SK-N-SH (cell line): ENCODE measurements around the gene CMBL. TPM values are rescaled to one million over a fixed set of nuclear protein-coding genes. Genes with fewer than 3 reads are reported as not detected.

Source experiments
- CTCF ChIA-PET: fragments of 300-600, 350-600 bp; formaldehyde crosslinking; extraction: SDS; loops from one replicate; lab custom pipeline; 2021; lab: Yijun Ruan, JAX
- POLR2A ChIA-PET: fragments of 350-600 bp; sonication (Branson Sonifier 250); formaldehyde crosslinking; extraction: SDS; loops from one replicate; lab custom pipeline; 2020; ENCODE audit warnings: antibody characterized with exemption, inconsistent platforms; lab: Yijun Ruan, JAX
- DNase-seq: peaks from one replicate; pipeline ENCODE4 v3.0.0; 2012
- H2AFZ ChIP-seq: fragments of 200-600 bp; sonication (generic); 2 replicates; pipeline ENCODE4 v1.8.1; 2016; ENCODE audit warnings: antibody characterized with exemption, mild to moderate bottlenecking, low read depth
- H3F3A ChIP-seq: fragments of 200-600 bp; sonication (generic); replicated peaks from 2 replicates; pipeline ENCODE3; 2016; ENCODE audit warnings: antibody characterized with exemption, mild to moderate bottlenecking; ENCODE audit not compliant: insufficient read depth
- H3K27ac ChIP-seq, 2 experiments: fragments of 200-500 bp in 1 of 2; fragments of 200-600 bp in 1 of 2; sonication (Bioruptor generic) in 1 of 2; sonication (generic), shearing (Covaris generic) in 1 of 2; 2 replicates each; pipeline versions ENCODE4 v1.5.1 to v1.6.1; 2014 to 2016; ENCODE audit warnings: low read depth in 2 of 2, inconsistent platforms in 1 of 2, low read length in 1 of 2, mild to moderate bottlenecking in 1 of 2, mixed read lengths in 1 of 2
- H3K27me3 ChIP-seq: fragments of 200-600 bp; sonication (generic), shearing (Covaris generic); 2 replicates; pipeline ENCODE4 v1.6.1; 2016; ENCODE audit warnings: mixed run types; ENCODE audit not compliant: insufficient read depth
- H3K36me3 ChIP-seq, 2 experiments: fragments of 200-500 bp in 1 of 2; fragments of 200-600 bp in 1 of 2; sonication (Bioruptor generic) in 1 of 2; sonication (generic) in 1 of 2; replicated peaks in 1 of 2; 2 replicates each; pipeline versions ENCODE3 to v1.5.1; 2014 to 2016; ENCODE audit warnings: low read length in 1 of 2, mild to moderate bottlenecking in 1 of 2; ENCODE audit not compliant: insufficient read depth in 2 of 2, control insufficient read depth in 1 of 2
- H3K4me1 ChIP-seq, 2 experiments: fragments of 200-500 bp in 1 of 2; fragments of 200-600 bp in 1 of 2; sonication (Bioruptor generic) in 1 of 2; sonication (generic), shearing (Covaris generic) in 1 of 2; 2 replicates each; pipeline versions ENCODE4 v1.5.1 to v1.6.1; 2014 to 2016; ENCODE audit warnings: low read depth in 1 of 2, low read length in 1 of 2, mixed run types in 1 of 2; ENCODE audit not compliant: insufficient read depth in 2 of 2, control insufficient read depth in 1 of 2
- H3K4me2 ChIP-seq: fragments of 200-600 bp; sonication (generic), shearing (Covaris generic); 2 replicates; pipeline ENCODE4 v1.6.1; 2017; ENCODE audit warnings: mixed run types
- H3K4me3 ChIP-seq, 2 experiments: fragments of 200-500 bp in 1 of 2; fragments of 200-600 bp in 1 of 2; sonication (Bioruptor generic) in 1 of 2; sonication (generic), shearing (Covaris generic) in 1 of 2; 2 replicates each; pipeline versions ENCODE4 v1.5.1 to v1.8.1; 2014 to 2016; ENCODE audit warnings: low read depth in 2 of 2, inconsistent platforms in 1 of 2, low read length in 1 of 2, mild to moderate bottlenecking in 1 of 2, mixed read lengths in 1 of 2, moderate library complexity in 1 of 2
- H3K79me2 ChIP-seq: fragments of 200-600 bp; sonication (generic); 2 replicates; pipeline ENCODE4 v1.8.1; 2017; ENCODE audit warnings: mild to moderate bottlenecking; ENCODE audit not compliant: insufficient read depth
- H3K9ac ChIP-seq: fragments of 200-600 bp; sonication (generic); 2 replicates; pipeline ENCODE4 v1.6.1; 2017; ENCODE audit warnings: mixed run types
- H3K9me2 ChIP-seq: fragments of 200-600 bp; sonication (generic); 2 replicates; pipeline ENCODE4 v1.6.1; 2017; ENCODE audit warnings: mixed run types
- H3K9me3 ChIP-seq: fragments of 200-600 bp; sonication (generic); 2 replicates; pipeline ENCODE4 v1.6.1; 2017; ENCODE audit warnings: mixed run types, mild to moderate bottlenecking, moderate library complexity
- H4K20me1 ChIP-seq: fragments of 200-600 bp; sonication (generic); 2 replicates; pipeline ENCODE4 v1.6.1; 2017; ENCODE audit warnings: mild to moderate bottlenecking, mixed run types; ENCODE audit not compliant: insufficient read depth
- FOSL2 ChIP-seq: IDR thresholded peaks from 2 replicates; pipeline ENCODE4 v1.4.0; 2012; ENCODE audit warnings: low read depth, mild to moderate bottlenecking, moderate library complexity, borderline replicate concordance
- FOXM1 ChIP-seq: IDR thresholded peaks from 2 replicates; pipeline ENCODE4 v1.4.0; 2012; ENCODE audit warnings: low read depth, mild to moderate bottlenecking
- MXI1 ChIP-seq: IDR thresholded peaks from 2 replicates; pipeline ENCODE4 v1.6.1; 2012; ENCODE audit warnings: mild to moderate bottlenecking, low read depth, low read length, improper control_type of control experiment
- NFIC ChIP-seq: IDR thresholded peaks from 2 replicates; pipeline ENCODE4 v1.4.0; 2012; ENCODE audit warnings: borderline replicate concordance
- NRF1 ChIP-seq: IDR thresholded peaks from 2 replicates; pipeline ENCODE4 v1.6.1; 2012; ENCODE audit warnings: low read depth, mild to moderate bottlenecking, low read length
- PBX3 ChIP-seq: IDR thresholded peaks from 2 replicates; pipeline ENCODE4; 2012
- RAD21 ChIP-seq: IDR thresholded peaks from 2 replicates; pipeline ENCODE4 v1.6.1; 2012; ENCODE audit warnings: mild to moderate bottlenecking, low read length
- RCOR1 ChIP-seq: fragments of 150-350 bp; IDR thresholded peaks from 2 replicates; pipeline ENCODE4 v1.6.1; 2017; ENCODE audit warnings: antibody characterized with exemption, low read length
- RFX5 ChIP-seq: IDR thresholded peaks from 2 replicates; pipeline ENCODE4 v1.6.1; 2012; ENCODE audit warnings: mild to moderate bottlenecking, improper control_type of control experiment, low read length
- RXRA ChIP-seq: IDR thresholded peaks from 2 replicates; pipeline ENCODE4 v1.4.0; 2012; ENCODE audit warnings: low read depth, mild to moderate bottlenecking, borderline replicate concordance
- SMC3 ChIP-seq: IDR thresholded peaks from 2 replicates; pipeline ENCODE4 v1.6.1; 2012; ENCODE audit warnings: low read depth, low read length, improper control_type of control experiment
- TCF12 ChIP-seq: IDR thresholded peaks from 2 replicates; pipeline ENCODE4 v1.4.0; 2012
- TEAD4 ChIP-seq: IDR thresholded peaks from 2 replicates; pipeline ENCODE4 v1.4.0; 2012; ENCODE audit warnings: mild to moderate bottlenecking, borderline replicate concordance; ENCODE audit not compliant: insufficient read depth
- USF1 ChIP-seq: IDR thresholded peaks from 2 replicates; pipeline ENCODE4 v1.4.0; 2012; ENCODE audit warnings: low read depth, borderline replicate concordance
- YY1 ChIP-seq: IDR thresholded peaks from 2 replicates; pipeline ENCODE4 v1.4.0; 2012; ENCODE audit warnings: low read depth, mild to moderate bottlenecking
- WGBS: methylation state at CpG from one replicate; pipeline ENCODE4 v1.1.6; 2017; ENCODE audit warnings: low lambda C conversion rate; 5-methylcytosine and 5-hydroxymethylcytosine counted together
- polyA plus RNA-seq, 3 experiments: library from polyadenylated mRNA; depleted of rRNA; stranded (reverse); fragments of >200 nt; gene quantifications; 2 replicates each; pipeline ENCODE4 v1.2.3, GENCODE V29; 2012
- TF ChIP-seq, protein P1 (sequence below): fragments of 200-600 bp; sonication (generic); IDR thresholded peaks from 2 replicates; pipeline ENCODE4 v1.6.1; 2017; ENCODE audit warnings: antibody characterized with exemption, mild to moderate bottlenecking, moderate library complexity
- TF ChIP-seq, protein P2 (sequence below): fragments of 150-350 bp; IDR thresholded peaks from 2 replicates; pipeline ENCODE4 v1.6.1; 2017; ENCODE audit warnings: antibody characterized with exemption, low read length, low read depth, borderline replicate concordance

Gene CMBL
- polyA plus RNA-seq, 1 of the 3 experiments (the other 2 are of a cell fraction), result 61.0 TPM

- Histone ChIP-seq H3K4me2 (no peak overlapping the region), H3K9ac (no peak overlapping the region), H3K4me1 (no peaks in the 10 kb centered on the region), H3K79me2 (no peaks in the 10 kb centered on the region), H3F3A (peaks cover 28% of the 10 kb centered on the region), H3K9me2 (no peaks in the 10 kb centered on the region), H2AFZ (no peak overlapping the region), H3K9me3 (no peaks in the 10 kb centered on the region), H3K27me3 (no peaks in the 10 kb centered on the region), H3K27ac (no peak overlapping the region), H3K36me3 (peaks cover 13 to 30% of the 10 kb centered on the region in 2 experiments), H3K4me3 (no peak overlapping the region), H4K20me1 (no peaks in the 10 kb centered on the region)
- TF ChIP-seq SMC3, result no peak
- no peak for TF ChIP-seq RAD21
- TF ChIP-seq MXI1, result no peak
- TF ChIP-seq, protein P1, sequence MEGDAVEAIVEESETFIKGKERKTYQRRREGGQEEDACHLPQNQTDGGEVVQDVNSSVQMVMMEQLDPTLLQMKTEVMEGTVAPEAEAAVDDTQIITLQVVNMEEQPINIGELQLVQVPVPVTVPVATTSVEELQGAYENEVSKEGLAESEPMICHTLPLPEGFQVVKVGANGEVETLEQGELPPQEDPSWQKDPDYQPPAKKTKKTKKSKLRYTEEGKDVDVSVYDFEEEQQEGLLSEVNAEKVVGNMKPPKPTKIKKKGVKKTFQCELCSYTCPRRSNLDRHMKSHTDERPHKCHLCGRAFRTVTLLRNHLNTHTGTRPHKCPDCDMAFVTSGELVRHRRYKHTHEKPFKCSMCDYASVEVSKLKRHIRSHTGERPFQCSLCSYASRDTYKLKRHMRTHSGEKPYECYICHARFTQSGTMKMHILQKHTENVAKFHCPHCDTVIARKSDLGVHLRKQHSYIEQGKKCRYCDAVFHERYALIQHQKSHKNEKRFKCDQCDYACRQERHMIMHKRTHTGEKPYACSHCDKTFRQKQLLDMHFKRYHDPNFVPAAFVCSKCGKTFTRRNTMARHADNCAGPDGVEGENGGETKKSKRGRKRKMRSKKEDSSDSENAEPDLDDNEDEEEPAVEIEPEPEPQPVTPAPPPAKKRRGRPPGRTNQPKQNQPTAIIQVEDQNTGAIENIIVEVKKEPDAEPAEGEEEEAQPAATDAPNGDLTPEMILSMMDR, result no peak
- TF ChIP-seq YY1, result no peak
- TF ChIP-seq NFIC, result no peak
- no peak for TF ChIP-seq NRF1
- TF ChIP-seq RFX5, result no peak
- TF ChIP-seq TCF12, result no peak
- no peak for TF ChIP-seq FOSL2
- TF ChIP-seq, protein P2, sequence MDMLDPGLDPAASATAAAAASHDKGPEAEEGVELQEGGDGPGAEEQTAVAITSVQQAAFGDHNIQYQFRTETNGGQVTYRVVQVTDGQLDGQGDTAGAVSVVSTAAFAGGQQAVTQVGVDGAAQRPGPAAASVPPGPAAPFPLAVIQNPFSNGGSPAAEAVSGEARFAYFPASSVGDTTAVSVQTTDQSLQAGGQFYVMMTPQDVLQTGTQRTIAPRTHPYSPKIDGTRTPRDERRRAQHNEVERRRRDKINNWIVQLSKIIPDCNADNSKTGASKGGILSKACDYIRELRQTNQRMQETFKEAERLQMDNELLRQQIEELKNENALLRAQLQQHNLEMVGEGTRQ, result no peak
- TF ChIP-seq TEAD4, result no peak
- TF ChIP-seq USF1, result no peak
- TF ChIP-seq RXRA, result no peak
- TF ChIP-seq PBX3, result no peak
- TF ChIP-seq FOXM1, result no peak
- TF ChIP-seq RCOR1, result no peak
- no peak for DNase-seq
- 97% methylated on average over 10 of the region's 10 CpGs for WGBS
- POLR2A ChIA-PET, result no interaction called here
- CTCF ChIA-PET, result interaction anchor here (1.3 kb wide), 1 partner anchor 16 kb away, joined by 5 read pairs; no protein-coding TSS in a partner anchor
Measured at GRCh38 chr5:10268100-10268499, 39.6 kb downstream of the CMBL start.
